H9 (cell line): ENCODE results near the gene MOB4. TPM values are rescaled to one million over a fixed set of nuclear protein-coding genes. Genes with fewer than 3 reads are reported as not detected.

Experiments used
- DNase-seq: peaks from one replicate; pipeline ENCODE4 v3.0.0-alpha.2; 2017
- H2AFZ ChIP-seq: one replicate; pipeline ENCODE4 v1.6.1; 2013; ENCODE audit warnings: mild to moderate bottlenecking, low read length, control low read depth, moderate library complexity
- H2AK5ac ChIP-seq: 2 replicates; pipeline ENCODE4 v1.6.1; 2013; ENCODE audit warnings: low read length, control low read depth, mixed read lengths; ENCODE audit not compliant: insufficient read length
- H2BK120ac ChIP-seq: one replicate; pipeline ENCODE4 v1.6.1; 2013; ENCODE audit warnings: low read depth, mild to moderate bottlenecking, low read length, control low read depth, inconsistent platforms; ENCODE audit not compliant: poor library complexity, severe bottlenecking
- H2BK12ac ChIP-seq: 2 replicates; pipeline ENCODE4 v1.6.1; 2013; ENCODE audit warnings: low read length, control low read depth, mixed read lengths, low read depth; ENCODE audit not compliant: insufficient read length
- H2BK15ac ChIP-seq: 2 replicates; pipeline ENCODE4 v1.6.1; 2013; ENCODE audit warnings: low read depth, low read length, control low read depth
- H2BK20ac ChIP-seq: one replicate; pipeline ENCODE4 v1.6.1; 2013; ENCODE audit warnings: low read depth, mild to moderate bottlenecking, low read length, control low read depth, inconsistent platforms; ENCODE audit not compliant: poor library complexity, severe bottlenecking
- H2BK5ac ChIP-seq: 2 replicates; pipeline ENCODE4 v1.6.1; 2013; ENCODE audit warnings: low read length, control low read depth, mixed read lengths; ENCODE audit not compliant: insufficient read length
- H3K14ac ChIP-seq: 2 replicates; pipeline ENCODE4 v1.6.1; 2013; ENCODE audit warnings: low read length, control low read depth; ENCODE audit not compliant: insufficient read depth
- H3K18ac ChIP-seq: 2 replicates; pipeline ENCODE4 v1.6.1; 2013; ENCODE audit warnings: low read depth, mild to moderate bottlenecking, mixed read lengths, low read length, control low read depth; ENCODE audit not compliant: insufficient read length
- H3K23ac ChIP-seq: 2 replicates; pipeline ENCODE4 v1.6.1; 2013; ENCODE audit warnings: low read length, control low read depth, mixed read lengths, low read depth; ENCODE audit not compliant: insufficient read length
- H3K23me2 ChIP-seq: 2 replicates; pipeline ENCODE4 v1.6.1; 2013; ENCODE audit warnings: low read depth, mild to moderate bottlenecking, mixed read lengths, low read length, control low read depth; ENCODE audit not compliant: insufficient read length, poor library complexity, severe bottlenecking
- H3K27ac ChIP-seq: 2 replicates; pipeline ENCODE4 v1.5.1; 2013; ENCODE audit warnings: low read length, control low read depth, mixed read lengths, low read depth; ENCODE audit not compliant: insufficient read length
- H3K27me3 ChIP-seq: 2 replicates; pipeline ENCODE4 v1.6.1; 2013; ENCODE audit warnings: low read length, control low read depth, inconsistent platforms; ENCODE audit not compliant: insufficient read depth
- H3K4ac ChIP-seq: 2 replicates; pipeline ENCODE4 v1.6.1; 2013; ENCODE audit warnings: low read depth, mild to moderate bottlenecking, control low read depth, inconsistent platforms, low read length, moderate library complexity
- H3K4me1 ChIP-seq: 2 replicates; pipeline ENCODE4 v1.6.1; 2013; ENCODE audit warnings: low read length, control low read depth, inconsistent platforms; ENCODE audit not compliant: insufficient read depth
- H3K4me2 ChIP-seq: 2 replicates; pipeline ENCODE4 v1.6.1; 2013; ENCODE audit warnings: low read length, control low read depth, mixed read lengths; ENCODE audit not compliant: insufficient read length, insufficient read depth
- H3K56ac ChIP-seq: 2 replicates; pipeline ENCODE4 v1.6.1; 2013; ENCODE audit warnings: low read depth, mild to moderate bottlenecking, mixed read lengths, low read length, control low read depth; ENCODE audit not compliant: insufficient read length
- H3K79me1 ChIP-seq: 2 replicates; pipeline ENCODE4 v1.6.1; 2013; ENCODE audit warnings: low read depth, mild to moderate bottlenecking, moderate library complexity, low read length, control low read depth, inconsistent platforms; ENCODE audit not compliant: insufficient read depth, poor library complexity, severe bottlenecking
- H3K79me2 ChIP-seq: 2 replicates; pipeline ENCODE4 v1.6.1; 2013; ENCODE audit warnings: low read length, control low read depth, inconsistent platforms; ENCODE audit not compliant: insufficient read depth
- H3K9ac ChIP-seq: 2 replicates; pipeline ENCODE4 v1.6.1; 2013; ENCODE audit warnings: low read length, control low read depth, mixed read lengths; ENCODE audit not compliant: insufficient read length; ENCODE audit errors: extremely low read depth
- H3K9me3 ChIP-seq: one replicate; pipeline ENCODE4 v1.6.1; 2013; ENCODE audit warnings: low read depth, low read length, inconsistent platforms; ENCODE audit not compliant: control insufficient read depth
- H3T11ph ChIP-seq: one replicate; pipeline ENCODE4 v1.6.1; 2013; ENCODE audit warnings: mild to moderate bottlenecking, low read length, control low read depth, inconsistent platforms
- H4K20me1 ChIP-seq: one replicate; pipeline ENCODE4 v1.6.1; 2013; ENCODE audit not compliant: control insufficient read depth, insufficient read length, insufficient read depth
- H4K5ac ChIP-seq: 2 replicates; pipeline ENCODE4 v1.6.1; 2013; ENCODE audit warnings: low read depth, mild to moderate bottlenecking, mixed read lengths, low read length, control low read depth; ENCODE audit not compliant: insufficient read length
- H4K8ac ChIP-seq: replicated peaks from 2 replicates; pipeline ENCODE4 v1.6.1; 2013; ENCODE audit warnings: low read length, control low read depth, mixed read lengths, low read depth; ENCODE audit not compliant: insufficient read length
- H4K91ac ChIP-seq: 2 replicates; pipeline ENCODE4 v1.6.1; 2013; ENCODE audit warnings: low read depth, mild to moderate bottlenecking, moderate library complexity, mixed read lengths, low read length, control low read depth; ENCODE audit not compliant: insufficient read length
- H3K27ac Mint-ChIP-seq, 3 experiments: 2 replicates in 2 of 3; 3 replicates in 1 of 3; pipeline ENCODE4 v1.8.0; 2020 to 2021; ENCODE audit warnings: mixed read lengths in 3 of 3, mild to moderate bottlenecking in 1 of 3, moderate library complexity in 1 of 3
- H3K27me3 Mint-ChIP-seq: 2 replicates; pipeline ENCODE4 v1.8.0; 2021; ENCODE audit warnings: low read depth, mild to moderate bottlenecking, moderate library complexity, mixed read lengths
- H3K36me3 Mint-ChIP-seq, 3 experiments: 2 replicates in 2 of 3; 3 replicates in 1 of 3; pipeline ENCODE4 v1.8.0; 2020 to 2021; ENCODE audit warnings: low read depth in 3 of 3, mixed read lengths in 3 of 3; ENCODE audit not compliant: insufficient read depth in 1 of 3
- H3K4me1 Mint-ChIP-seq, 2 experiments: 2 replicates each; pipeline ENCODE4 v1.8.0; 2020; ENCODE audit warnings: mixed read lengths in 2 of 2
- H3K4me3 Mint-ChIP-seq, 2 experiments: 2 replicates in 1 of 2; 3 replicates in 1 of 2; pipeline ENCODE4 v1.8.0; 2020 to 2021; ENCODE audit warnings: mild to moderate bottlenecking in 2 of 2, mixed read lengths in 2 of 2, moderate library complexity in 1 of 2
- H3K9me3 Mint-ChIP-seq, 2 experiments: 2 replicates in 1 of 2; 3 replicates in 1 of 2; pipeline ENCODE4 v1.8.0; 2020; ENCODE audit warnings: mild to moderate bottlenecking in 2 of 2, mixed read lengths in 2 of 2, moderate library complexity in 1 of 2
- WGBS: extraction: QIAGEN DNeasy Blood & Tissue Kit; methylation state at CpG from one replicate; pipeline ENCODE4 v1.1.7; 2013; ENCODE audit warnings: missing lambda C conversion rate, low lambda C conversion rate, mixed read lengths; ENCODE audit not compliant: insufficient read length; ENCODE audit errors: extremely low coverage; 5-methylcytosine and 5-hydroxymethylcytosine counted together
- total RNA-seq: library from RNA; stranded (reverse); gene quantifications from 2 replicates; pipeline ENCODE4 v1.2.1, GENCODE V29; 2021
- TF ChIP-seq, protein P1 (sequence below): fragments of 200-600 bp; sonication (generic); conservative IDR thresholded peaks from 3 replicates; pipeline ENCODE4 v1.8.0; 2021; ENCODE audit warnings: antibody characterized with exemption, mild to moderate bottlenecking

Gene MOB4
- total RNA-seq, 1 experiment from 2014 or later = 57.6 TPM

DNA sequence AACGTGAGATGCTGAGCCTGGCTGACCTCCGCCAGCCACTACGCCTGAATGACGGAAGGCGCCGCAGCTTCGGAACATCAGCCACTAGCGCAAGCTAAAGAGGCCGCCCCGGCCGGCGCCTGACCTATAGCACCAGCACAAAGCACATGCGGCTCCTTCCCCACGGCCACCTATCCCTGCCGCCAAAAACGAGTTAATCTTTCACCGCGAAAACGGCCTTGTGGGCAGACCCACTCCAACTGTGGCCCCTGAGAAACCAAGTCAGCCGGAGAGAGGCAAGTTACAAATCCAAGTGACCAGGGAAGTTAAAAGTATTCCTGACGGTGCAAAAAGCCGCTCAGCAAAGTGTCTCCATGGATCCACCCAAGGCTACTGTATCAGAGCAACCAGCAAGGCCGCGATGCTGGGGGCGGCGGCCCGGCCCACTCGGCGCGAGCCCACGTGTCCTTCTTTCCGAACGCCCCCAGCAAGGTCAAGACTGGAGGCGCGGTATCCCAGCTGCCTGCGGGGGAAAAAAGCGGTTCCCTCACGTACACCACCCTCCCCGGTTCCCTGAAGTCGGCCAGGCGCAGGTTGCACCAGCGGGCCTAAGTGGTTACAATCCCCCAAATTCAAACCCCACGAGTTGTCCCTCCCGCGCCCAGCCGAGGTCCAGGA, 16.8 kb upstream of the MOB4 start:
- Histone ChIP-seq H4K20me1 (no peaks in the 10 kb centered on the region), H2AFZ (no peak overlapping the region)
- H3K36me3 Mint-ChIP-seq = peaks cover 75 to 89% (median 85%) of the 10 kb centered on the region in 3 experiments

More for the DNA sequence above, 16.8 kb upstream of the MOB4 start:
- H2BK15ac ChIP-seq = no peak overlapping the region
- no peak overlapping the region for H3K27ac ChIP-seq
- H3K14ac ChIP-seq = peak overlapping the region; percentile 62
- H3K9me3 ChIP-seq = no peaks in the 10 kb centered on the region
- peaks cover 48% of the 10 kb centered on the region; the same call in 1 of the 2 replicates for H3K79me2 ChIP-seq
- H3K56ac ChIP-seq = no peak overlapping the region
- no peak overlapping the region; the same call in 1 of the 2 replicates for H3K4ac ChIP-seq
- H4K91ac ChIP-seq = no peak overlapping the region
- H2BK20ac ChIP-seq = no peak overlapping the region
- H3K27me3 ChIP-seq = no peaks in the 10 kb centered on the region
- H3K18ac ChIP-seq = peak overlapping the region; percentile 76
- no peaks in the 10 kb centered on the region; the same call in 1 of the 2 replicates for H3K4me1 ChIP-seq
- peak overlapping the region; percentile 90 for H3K9ac ChIP-seq
- DNase-seq = peak; percentile 58
- H3K4me3 Mint-ChIP-seq = peak overlapping the region; percentile 98 to 99
- TF ChIP-seq, protein P1, sequence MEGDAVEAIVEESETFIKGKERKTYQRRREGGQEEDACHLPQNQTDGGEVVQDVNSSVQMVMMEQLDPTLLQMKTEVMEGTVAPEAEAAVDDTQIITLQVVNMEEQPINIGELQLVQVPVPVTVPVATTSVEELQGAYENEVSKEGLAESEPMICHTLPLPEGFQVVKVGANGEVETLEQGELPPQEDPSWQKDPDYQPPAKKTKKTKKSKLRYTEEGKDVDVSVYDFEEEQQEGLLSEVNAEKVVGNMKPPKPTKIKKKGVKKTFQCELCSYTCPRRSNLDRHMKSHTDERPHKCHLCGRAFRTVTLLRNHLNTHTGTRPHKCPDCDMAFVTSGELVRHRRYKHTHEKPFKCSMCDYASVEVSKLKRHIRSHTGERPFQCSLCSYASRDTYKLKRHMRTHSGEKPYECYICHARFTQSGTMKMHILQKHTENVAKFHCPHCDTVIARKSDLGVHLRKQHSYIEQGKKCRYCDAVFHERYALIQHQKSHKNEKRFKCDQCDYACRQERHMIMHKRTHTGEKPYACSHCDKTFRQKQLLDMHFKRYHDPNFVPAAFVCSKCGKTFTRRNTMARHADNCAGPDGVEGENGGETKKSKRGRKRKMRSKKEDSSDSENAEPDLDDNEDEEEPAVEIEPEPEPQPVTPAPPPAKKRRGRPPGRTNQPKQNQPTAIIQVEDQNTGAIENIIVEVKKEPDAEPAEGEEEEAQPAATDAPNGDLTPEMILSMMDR = no peak
- H3K23me2 ChIP-seq = peaks cover 6% of the 10 kb centered on the region
- no peak overlapping the region for H2BK12ac ChIP-seq
- WGBS = no CpG with 5 or more reads among the region's 46 CpGs
- H3K9me3 Mint-ChIP-seq = no peaks in the 10 kb centered on the region; a peak in 1 of 5 replicates
- peak overlapping the region; percentile 96 to 98 (median 98) for H3K27ac Mint-ChIP-seq
- H2BK120ac ChIP-seq = no peak overlapping the region
- no peak overlapping the region for H2BK5ac ChIP-seq
- H3T11ph ChIP-seq = no peak overlapping the region
- no peak overlapping the region for H4K5ac ChIP-seq
- H3K4me2 ChIP-seq = peak overlapping the region; percentile 76
- H3K23ac ChIP-seq = no peak overlapping the region
- no peaks in the 10 kb centered on the region for H3K79me1 ChIP-seq
- no peak overlapping the region for H2AK5ac ChIP-seq
- H3K27me3 Mint-ChIP-seq = no peaks in the 10 kb centered on the region
- no peak overlapping the region for H4K8ac ChIP-seq
- H3K4me1 Mint-ChIP-seq = peaks cover 35 to 41% of the 10 kb centered on the region in 2 experiments
